ENCODE measurements around the gene APBA3.

Gene APBA3

DNA sequence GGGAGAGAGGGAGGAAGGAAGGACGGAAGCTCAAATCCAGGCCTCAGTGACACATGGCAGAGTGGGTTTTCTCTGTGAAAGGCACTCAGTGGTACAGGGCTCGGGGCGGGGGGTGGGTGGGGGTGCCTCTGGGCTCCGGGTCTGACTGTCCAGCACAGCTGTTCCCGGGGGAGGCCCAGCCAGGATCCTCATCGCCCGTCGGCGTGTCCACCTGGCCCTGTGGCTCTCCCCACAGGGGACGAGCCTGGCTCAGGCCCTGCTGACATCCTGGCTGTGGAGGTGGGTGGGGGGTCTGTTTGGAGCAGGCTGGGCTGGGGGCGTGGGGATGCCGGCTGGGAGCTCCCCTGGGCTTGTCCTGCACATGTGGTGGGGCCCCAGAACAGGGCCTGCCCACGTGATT lies 42.9 kb upstream of the APBA3 start:
- no peaks in the 10 kb centered on the region for H3K79me2 ChIP-seq (ENCODE audit: low read length)
- no peak overlapping the region for H3K27ac ChIP-seq (ENCODE audit: low read length)
- no peaks in the 10 kb centered on the region for H3F3A ChIP-seq (ENCODE audit: insufficient read depth, low read length)
- H3K27me3 ChIP-seq (replicated peaks; ENCODE audit: insufficient read depth, low read length) = peaks cover 95% of the 10 kb centered on the region
- TF ChIP-seq EZH2phosphoT487 (IDR thresholded peaks at IDR 0.05; ENCODE audit: low read length) (no peak), EZH2 (optimal IDR thresholded peaks at IDR 0.05; ENCODE audit: low read depth, low read length) (no peak), CTCF (IDR thresholded peaks at IDR 0.05; ENCODE audit: low read length) (no peak)
- H3K4me2 ChIP-seq (ENCODE audit: low read depth, low read length) = no peak overlapping the region
- H3K9me2 ChIP-seq (replicated peaks; ENCODE audit: insufficient read depth, low read length) = no peaks in the 10 kb centered on the region
- no peaks in the 10 kb centered on the region for H3K4me1 ChIP-seq (ENCODE audit: low read length)
- H3K9ac ChIP-seq (ENCODE audit: low read length) = no peak overlapping the region
- H3K4me3 ChIP-seq (ENCODE audit: low read length) = no peak overlapping the region
- no peak for DNase-seq
- H2AFZ ChIP-seq (ENCODE audit: low read length) = no peak overlapping the region
- H4K20me1 ChIP-seq (ENCODE audit: insufficient read depth, low read length) = no peaks in the 10 kb centered on the region
- H3K9me3 ChIP-seq (replicated peaks; ENCODE audit: insufficient read depth, low read length) = no peaks in the 10 kb centered on the region
- H3K36me3 ChIP-seq (replicated peaks; ENCODE audit: insufficient read depth, low read length) = no peaks in the 10 kb centered on the region

DNA sequence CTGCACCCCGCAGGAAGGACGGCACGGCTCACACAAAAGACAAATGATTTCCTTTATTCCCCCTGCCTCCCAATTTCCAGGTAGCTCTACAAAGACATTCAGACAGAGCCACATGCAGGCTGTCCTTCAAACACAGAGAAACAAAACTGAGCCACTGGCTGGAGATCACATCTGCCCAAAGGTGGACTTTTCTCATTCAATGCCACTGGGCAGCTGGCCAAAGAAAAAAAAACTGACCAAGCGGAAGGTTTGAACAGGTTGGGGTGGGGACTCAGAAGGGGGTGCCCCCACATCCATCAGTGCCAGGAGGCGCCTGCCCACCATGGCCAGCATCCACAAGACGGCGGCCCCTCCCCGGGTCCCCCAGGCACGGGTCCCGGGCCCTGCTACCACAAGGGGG lies 42.5 kb upstream of the APBA3 start:
- Histone ChIP-seq H3K4me2 (ENCODE audit: low read depth, low read length) (no peak overlapping the region), H3K27ac (ENCODE audit: low read length) (no peak overlapping the region), H3K4me3 (ENCODE audit: low read length) (no peak overlapping the region), H3K27me3 (replicated peaks; ENCODE audit: insufficient read depth, low read length) (peaks cover 95% of the 10 kb centered on the region), H3K9me2 (replicated peaks; ENCODE audit: insufficient read depth, low read length) (no peaks in the 10 kb centered on the region), H3F3A (ENCODE audit: insufficient read depth, low read length) (no peaks in the 10 kb centered on the region), H3K4me1 (ENCODE audit: low read length) (no peaks in the 10 kb centered on the region), H3K36me3 (replicated peaks; ENCODE audit: insufficient read depth, low read length) (no peaks in the 10 kb centered on the region), H3K79me2 (ENCODE audit: low read length) (no peaks in the 10 kb centered on the region), H4K20me1 (ENCODE audit: insufficient read depth, low read length) (no peaks in the 10 kb centered on the region), H2AFZ (ENCODE audit: low read length) (no peak overlapping the region), H3K9me3 (replicated peaks; ENCODE audit: insufficient read depth, low read length) (no peaks in the 10 kb centered on the region), H3K9ac (ENCODE audit: low read length) (no peak overlapping the region)
- no peak for DNase-seq
- TF ChIP-seq CTCF (IDR thresholded peaks at IDR 0.05; ENCODE audit: low read length) (no peak), EZH2phosphoT487 (IDR thresholded peaks at IDR 0.05; ENCODE audit: low read length) (no peak), EZH2 (optimal IDR thresholded peaks at IDR 0.05; ENCODE audit: low read depth, low read length) (no peak)

DNA sequence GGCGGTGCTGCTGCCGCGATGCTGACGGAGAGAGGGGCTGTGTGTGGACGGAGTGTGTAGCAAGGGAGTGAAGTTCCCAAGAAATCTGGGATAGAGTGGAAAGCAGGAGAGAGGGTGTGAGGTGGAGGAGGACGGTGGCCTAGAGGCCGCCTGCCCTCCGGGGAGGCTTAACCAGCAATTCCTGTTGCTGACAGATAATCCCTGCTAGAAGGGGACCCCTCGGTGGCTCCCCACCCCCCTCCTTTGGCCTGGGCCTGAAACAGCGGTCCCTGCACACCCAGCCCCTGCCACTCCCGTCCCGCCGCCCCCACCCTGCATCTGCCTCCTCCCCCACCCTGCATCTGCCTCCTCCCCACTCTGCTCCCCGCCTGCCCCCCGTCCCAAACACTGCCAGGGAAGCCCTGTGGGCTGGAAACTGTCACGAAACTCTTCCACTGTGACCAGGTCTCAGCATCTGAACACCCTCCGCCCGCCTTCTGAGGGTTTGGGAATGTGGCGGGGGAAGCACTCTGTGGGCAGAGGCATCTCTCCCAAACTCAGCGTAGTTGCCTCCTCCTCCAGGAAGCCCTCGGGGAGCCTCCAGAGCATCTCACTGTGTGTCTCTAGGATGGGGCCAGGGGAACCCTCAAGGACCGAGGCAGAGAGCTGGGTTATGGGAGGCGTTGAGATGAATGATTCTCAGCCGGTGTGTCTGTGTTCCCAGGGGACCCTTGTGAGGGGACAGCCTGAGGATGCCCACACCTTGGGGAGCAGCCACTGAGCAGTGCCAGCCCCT lies 41.8 kb upstream of the APBA3 start:
- no peaks in the 10 kb centered on the region for H3K9me3 ChIP-seq (replicated peaks; ENCODE audit: insufficient read depth, low read length)
- H3K27me3 ChIP-seq (replicated peaks; ENCODE audit: insufficient read depth, low read length) = peaks cover 95% of the 10 kb centered on the region
- no peaks in the 10 kb centered on the region for H3F3A ChIP-seq (ENCODE audit: insufficient read depth, low read length)
- no peaks in the 10 kb centered on the region for H3K79me2 ChIP-seq (ENCODE audit: low read length)
- H3K4me2 ChIP-seq (ENCODE audit: low read depth, low read length) = no peak overlapping the region
- no peak for DNase-seq
- H4K20me1 ChIP-seq (ENCODE audit: insufficient read depth, low read length) = no peaks in the 10 kb centered on the region
- no peaks in the 10 kb centered on the region for H3K9me2 ChIP-seq (replicated peaks; ENCODE audit: insufficient read depth, low read length)
- H3K4me1 ChIP-seq (ENCODE audit: low read length) = no peaks in the 10 kb centered on the region
- TF ChIP-seq CTCF (IDR thresholded peaks at IDR 0.05; ENCODE audit: low read length) (no peak), EZH2phosphoT487 (IDR thresholded peaks at IDR 0.05; ENCODE audit: low read length) (no peak), EZH2 (optimal IDR thresholded peaks at IDR 0.05; ENCODE audit: low read depth, low read length) (no peak)
- H3K4me3 ChIP-seq (ENCODE audit: low read length) = no peak overlapping the region
- no peak overlapping the region for H3K9ac ChIP-seq (ENCODE audit: low read length)
- H3K27ac ChIP-seq (ENCODE audit: low read length) = no peak overlapping the region
- no peaks in the 10 kb centered on the region for H3K36me3 ChIP-seq (replicated peaks; ENCODE audit: insufficient read depth, low read length)
- H2AFZ ChIP-seq (ENCODE audit: low read length) = no peak overlapping the region

Measured in MM.1S (cell line).